CD4-positive, CD25-positive, alpha-beta regulatory T cell (primary cell): Measurements from ENCODE around the gene SPAG16. TPM values are rescaled to one million over a fixed set of nuclear protein-coding genes. Genes with fewer than 3 reads are reported as not detected.

Experiments
- ATAC-seq, 2 donors: fragments of 150-1000 bp; cut with Tn5 transposase; one replicate each; pipeline ENCODE4 v1.10.0; 2021; ENCODE audit warnings: low read depth in 2 of 2, moderate number of reproducible peaks in 2 of 2, moderate library complexity in 1 of 2
- DNase-seq, 3 donors: peaks; one replicate each; pipeline versions ENCODE4 v3.0.0 to v3.0.0-alpha.2; 2012 to 2022; ENCODE audit warnings: mixed read lengths in 1 of 3
- H3K27ac ChIP-seq: one replicate; pipeline ENCODE4 v1.7.0; 2013; ENCODE audit warnings: mild to moderate bottlenecking, low read length; ENCODE audit not compliant: insufficient read depth, poor library complexity, severe bottlenecking
- H3K27me3 ChIP-seq: one replicate; pipeline ENCODE4 v1.7.0; 2013; ENCODE audit warnings: low read length; ENCODE audit not compliant: control insufficient read depth, insufficient read depth
- H3K36me3 ChIP-seq: one replicate; pipeline ENCODE4 v1.7.0; 2013; ENCODE audit warnings: mild to moderate bottlenecking, low read length, moderate library complexity; ENCODE audit not compliant: control insufficient read depth, insufficient read depth
- H3K4me1 ChIP-seq: 2 replicates; pipeline ENCODE4 v1.7.0; 2013; ENCODE audit warnings: mild to moderate bottlenecking, low read length; ENCODE audit not compliant: insufficient read depth, control insufficient read depth, poor library complexity, severe bottlenecking
- H3K4me3 ChIP-seq: one replicate; pipeline ENCODE4 v1.7.0; 2013; ENCODE audit warnings: low read depth, mild to moderate bottlenecking, low read length, moderate library complexity
- H3K9me3 ChIP-seq, 2 experiments: 1 replicate in 1 of 2; 2 replicates in 1 of 2; pipeline ENCODE4 v1.7.0; 2013; ENCODE audit warnings: low read length in 2 of 2, mild to moderate bottlenecking in 1 of 2, moderate library complexity in 1 of 2; ENCODE audit not compliant: control insufficient read depth in 2 of 2
- H3K27ac Mint-ChIP-seq, 3 donors: one replicate each; pipeline ENCODE4 v1.8.0; 2020 to 2022; ENCODE audit warnings: mild to moderate bottlenecking in 3 of 3, mixed read lengths in 3 of 3, moderate library complexity in 2 of 3
- H3K27me3 Mint-ChIP-seq: one replicate; pipeline ENCODE4 v1.8.0; 2022; ENCODE audit warnings: mild to moderate bottlenecking, mixed read lengths
- H3K36me3 Mint-ChIP-seq: one replicate; pipeline ENCODE4 v1.8.0; 2020; ENCODE audit warnings: mixed read lengths
- H3K4me1 Mint-ChIP-seq, 4 donors: one replicate each; pipeline ENCODE4 v1.8.0; 2020 to 2022; ENCODE audit warnings: mixed read lengths in 4 of 4, mild to moderate bottlenecking in 1 of 4
- H3K4me3 Mint-ChIP-seq, 4 donors: one replicate each; pipeline ENCODE4 v1.8.0; 2020 to 2022; ENCODE audit warnings: mild to moderate bottlenecking in 4 of 4, mixed read lengths in 4 of 4, moderate library complexity in 3 of 4
- H3K9me3 Mint-ChIP-seq, 7 donors: one replicate each; pipeline ENCODE4 v1.8.0; 2020 to 2022; ENCODE audit warnings: mixed read lengths in 7 of 7, mild to moderate bottlenecking in 3 of 7, moderate library complexity in 2 of 7
- polyA plus RNA-seq, 4 donors: library from polyadenylated mRNA; unstranded; fragments of 300-500 nt; fragmentation: Illumina TruSeq; gene quantifications; one replicate each; pipeline ENCODE4 v1.2.3, GENCODE V29; 2021
- total RNA-seq: library from RNA; stranded (reverse); gene quantifications from one replicate; pipeline ENCODE4 v1.2.3, GENCODE V29; 2022

Gene SPAG16
- total and polyA plus RNA-seq, 5 donors from 2014 or later = 7.7 to 21.1 (median 19.4) TPM

- Mint-ChIP-seq H3K4me3 (no peak overlapping the region), H3K27ac (no peak overlapping the region), H3K36me3 (no peaks in the 10 kb centered on the region), H3K4me1 (peaks cover 0 to 4% (median 0%) of the 10 kb centered on the region in 4 donors), H3K27me3 (no peaks in the 10 kb centered on the region), H3K9me3 (peaks cover 0 to 12% (median 5%) of the 10 kb centered on the region in 7 donors)
- Histone ChIP-seq H3K36me3 (no peaks in the 10 kb centered on the region), H3K27me3 (no peaks in the 10 kb centered on the region), H3K4me3 (no peak overlapping the region), H3K9me3 (no peaks in the 10 kb centered on the region), H3K27ac (no peak overlapping the region), H3K4me1 (no peaks in the 10 kb centered on the region)
- DNase-seq = no peak
- ATAC-seq = no peak
These were observed 267.3 kb downstream of the SPAG16 start for GRCh38 chr2:213551526-213551925.

GRCh38 chr2:213559053-213559452, 274.8 kb downstream of the SPAG16 start:
- no peaks in the 10 kb centered on the region for H3K9me3 ChIP-seq
- Mint-ChIP-seq H3K27ac (no peak overlapping the region), H3K4me1 (no peaks in the 10 kb centered on the region), H3K9me3 (peaks cover 0 to 14% (median 5%) of the 10 kb centered on the region in 7 donors), H3K36me3 (no peaks in the 10 kb centered on the region), H3K27me3 (no peaks in the 10 kb centered on the region), H3K4me3 (no peak overlapping the region)
- no peak overlapping the region for H3K27ac ChIP-seq
- no peaks in the 10 kb centered on the region for H3K27me3 ChIP-seq
- ATAC-seq (no peak), DNase-seq (no peak)
- H3K36me3 ChIP-seq = no peaks in the 10 kb centered on the region
- no peak overlapping the region for H3K4me3 ChIP-seq
- H3K4me1 ChIP-seq = no peaks in the 10 kb centered on the region

- H3K4me3 Mint-ChIP-seq = no peak overlapping the region
- no peaks in the 10 kb centered on the region for H3K4me1 Mint-ChIP-seq
- ATAC-seq = no peak
- H3K9me3 ChIP-seq = no peaks in the 10 kb centered on the region
- peak overlapping the region in 1 of 3 donors; percentile 10 for H3K27ac Mint-ChIP-seq
- H3K36me3 ChIP-seq = no peaks in the 10 kb centered on the region
- no peaks in the 10 kb centered on the region for H3K27me3 Mint-ChIP-seq
- DNase-seq = no peak
- no peaks in the 10 kb centered on the region for H3K4me1 ChIP-seq
- H3K9me3 Mint-ChIP-seq = peaks cover 0 to 6% (median 0%) of the 10 kb centered on the region in 7 donors
- no peak overlapping the region for H3K27ac ChIP-seq
- no peak overlapping the region for H3K4me3 ChIP-seq
- no peaks in the 10 kb centered on the region for H3K36me3 Mint-ChIP-seq
- H3K27me3 ChIP-seq = no peaks in the 10 kb centered on the region
These were observed 277.5 kb downstream of the SPAG16 start for GRCh38 chr2:213561759-213562158.

GRCh38 chr2:213562539-213563180, 278.4 kb downstream of the SPAG16 start:
- no peak overlapping the region for H3K27ac Mint-ChIP-seq
- no peaks in the 10 kb centered on the region for H3K4me1 ChIP-seq

GRCh38 chr2:213566846-213567245, 282.6 kb downstream of the SPAG16 start:
- H3K27ac Mint-ChIP-seq = no peak overlapping the region
- H3K4me1 Mint-ChIP-seq = no peaks in the 10 kb centered on the region
- Histone ChIP-seq H3K27me3 (no peaks in the 10 kb centered on the region), H3K9me3 (no peaks in the 10 kb centered on the region), H3K27ac (no peak overlapping the region), H3K4me3 (no peak overlapping the region), H3K36me3 (no peaks in the 10 kb centered on the region), H3K4me1 (no peaks in the 10 kb centered on the region)
- DNase-seq (no peak), ATAC-seq (no peak)
- no peaks in the 10 kb centered on the region for H3K36me3 Mint-ChIP-seq
- H3K4me3 Mint-ChIP-seq = no peak overlapping the region
- H3K9me3 Mint-ChIP-seq = peaks cover 0 to 8% (median 0%) of the 10 kb centered on the region in 7 donors
- no peaks in the 10 kb centered on the region for H3K27me3 Mint-ChIP-seq

More at GRCh38 chr2:213562539-213563180, 278.4 kb downstream of the SPAG16 start:
- Mint-ChIP-seq H3K9me3 (peaks cover 0 to 8% (median 0%) of the 10 kb centered on the region in 7 donors), H3K4me3 (peak overlapping the region in 1 of 4 donors; percentile 39), H3K36me3 (no peaks in the 10 kb centered on the region), H3K4me1 (no peaks in the 10 kb centered on the region), H3K27me3 (no peaks in the 10 kb centered on the region)
- no peaks in the 10 kb centered on the region for H3K9me3 ChIP-seq
- DNase-seq (no peak), ATAC-seq (no peak)
- H3K36me3 ChIP-seq = no peaks in the 10 kb centered on the region
- H3K4me3 ChIP-seq = no peak overlapping the region
- no peaks in the 10 kb centered on the region for H3K27me3 ChIP-seq
- no peak overlapping the region for H3K27ac ChIP-seq

- H3K27me3 Mint-ChIP-seq = no peaks in the 10 kb centered on the region
- no peak overlapping the region for H3K27ac ChIP-seq
These were observed 325.4 kb downstream of the SPAG16 start for GRCh38 chr2:213609570-213610170.

GRCh38 chr2:213627054-213627710, 342.9 kb downstream of the SPAG16 start:
- H3K9me3 ChIP-seq = peaks cover 0 to 2% of the 10 kb centered on the region in 2 experiments
- Mint-ChIP-seq H3K4me3 (no peak overlapping the region), H3K27me3 (no peaks in the 10 kb centered on the region), H3K9me3 (peaks cover 0 to 9% (median 3%) of the 10 kb centered on the region in 7 donors), H3K36me3 (no peaks in the 10 kb centered on the region), H3K4me1 (no peaks in the 10 kb centered on the region), H3K27ac (no peak overlapping the region)
- H3K27ac ChIP-seq = no peak overlapping the region
- no peaks in the 10 kb centered on the region for H3K36me3 ChIP-seq
- no peak overlapping the region for H3K4me3 ChIP-seq
- ATAC-seq (no peak), DNase-seq (no peak)
- H3K4me1 ChIP-seq = no peaks in the 10 kb centered on the region
- no peaks in the 10 kb centered on the region for H3K27me3 ChIP-seq

More at GRCh38 chr2:213609570-213610170, 325.4 kb downstream of the SPAG16 start:
- H3K4me3 ChIP-seq = no peak overlapping the region
- DNase-seq = no peak
- Mint-ChIP-seq H3K27ac (no peak overlapping the region), H3K9me3 (peaks cover 0 to 3% (median 0%) of the 10 kb centered on the region in 7 donors), H3K4me1 (no peaks in the 10 kb centered on the region), H3K36me3 (no peaks in the 10 kb centered on the region), H3K4me3 (no peak overlapping the region)
- H3K9me3 ChIP-seq = no peaks in the 10 kb centered on the region
- no peaks in the 10 kb centered on the region for H3K27me3 ChIP-seq
- no peaks in the 10 kb centered on the region for H3K4me1 ChIP-seq
- H3K36me3 ChIP-seq = no peaks in the 10 kb centered on the region
- ATAC-seq = no peak
